Sigmoid colon (tissue), 4 donors: ENCODE data around the gene RB1.

Experiments
- EP300 ChIP-seq, 4 donors: sonication (generic); formaldehyde crosslinking; IDR thresholded peaks; one replicate each; pipeline ENCODE4 v1.6.1; 2017; ENCODE audit warnings: antibody characterized with exemption in 4 of 4
- POLR2A ChIP-seq, 2 donors: fragments of 450-650 bp; IDR thresholded peaks; one replicate each; pipeline ENCODE4 v1.6.1; 2016; ENCODE audit warnings: antibody characterized with exemption in 2 of 2, mild to moderate bottlenecking in 2 of 2, moderate library complexity in 2 of 2
- TF ChIP-seq, protein P1 (sequence below), 4 experiments: fragments of 450-650 bp in 3 of 4; fragments of 200-600 bp in 1 of 4; IDR thresholded peaks; one replicate each; pipeline ENCODE4 v1.5.1; 2016 to 2019; ENCODE audit warnings: antibody characterized with exemption in 4 of 4, mild to moderate bottlenecking in 3 of 4, moderate library complexity in 2 of 4

DNA sequence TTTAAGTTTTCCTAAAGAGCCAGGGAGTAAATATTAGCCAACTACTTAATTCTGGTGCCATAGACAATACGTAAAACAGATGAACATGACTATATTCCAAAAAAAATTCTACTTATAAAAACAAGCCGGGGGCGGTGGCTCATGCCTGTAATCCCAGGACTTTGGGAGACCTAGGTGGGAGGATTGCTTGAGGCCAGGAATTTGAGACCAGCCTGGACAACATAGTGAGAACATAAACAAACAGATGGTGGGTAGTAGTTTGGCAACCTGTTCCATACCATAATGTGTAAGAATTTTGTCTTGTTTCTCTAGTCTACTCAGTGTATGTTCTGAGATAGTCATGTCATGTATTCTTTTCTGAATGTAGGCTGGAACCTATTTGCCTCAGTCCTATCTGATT lies 45.1 kb upstream of the RB1 start:
- TF ChIP-seq, protein P1, sequence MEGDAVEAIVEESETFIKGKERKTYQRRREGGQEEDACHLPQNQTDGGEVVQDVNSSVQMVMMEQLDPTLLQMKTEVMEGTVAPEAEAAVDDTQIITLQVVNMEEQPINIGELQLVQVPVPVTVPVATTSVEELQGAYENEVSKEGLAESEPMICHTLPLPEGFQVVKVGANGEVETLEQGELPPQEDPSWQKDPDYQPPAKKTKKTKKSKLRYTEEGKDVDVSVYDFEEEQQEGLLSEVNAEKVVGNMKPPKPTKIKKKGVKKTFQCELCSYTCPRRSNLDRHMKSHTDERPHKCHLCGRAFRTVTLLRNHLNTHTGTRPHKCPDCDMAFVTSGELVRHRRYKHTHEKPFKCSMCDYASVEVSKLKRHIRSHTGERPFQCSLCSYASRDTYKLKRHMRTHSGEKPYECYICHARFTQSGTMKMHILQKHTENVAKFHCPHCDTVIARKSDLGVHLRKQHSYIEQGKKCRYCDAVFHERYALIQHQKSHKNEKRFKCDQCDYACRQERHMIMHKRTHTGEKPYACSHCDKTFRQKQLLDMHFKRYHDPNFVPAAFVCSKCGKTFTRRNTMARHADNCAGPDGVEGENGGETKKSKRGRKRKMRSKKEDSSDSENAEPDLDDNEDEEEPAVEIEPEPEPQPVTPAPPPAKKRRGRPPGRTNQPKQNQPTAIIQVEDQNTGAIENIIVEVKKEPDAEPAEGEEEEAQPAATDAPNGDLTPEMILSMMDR (IDR thresholded peaks at IDR 0.05), result no peak
- TF ChIP-seq POLR2A (IDR thresholded peaks at IDR 0.05) (no peak), EP300 (IDR thresholded peaks at IDR 0.05) (no peak)
